HS-5 (cell line): ENCODE measurements around the gene MDFIC.
A peak's percentile ranks its signal among the peaks of the same experiment; 100 is the strongest.
"Not testable (repeated sequence)": the region's sequence is repeated elsewhere in the genome, so short reads cannot be mapped to it uniquely, and the experiment has no call there.

Experiments
- DNase-seq: peaks from one replicate; pipeline ENCODE4 v3.0.0-alpha.2; 2012; ENCODE audit warnings: low read depth

MDFIC gene

GRCh38 chr7:114922026-114922651 lies at the start of gene MDFIC:
TSS of gene MDFIC (plus strand) at chr7:114922094. CDS start at chr7:114923034, 940 bp downstream.
- DNase-seq = no peak

GRCh38 chr7:114874170-114874569 lies 47.7 kb upstream of the MDFIC start:
- no peak for DNase-seq

- DNase-seq = no peak
These were observed 46.7 kb upstream of the MDFIC start for GRCh38 chr7:114875186-114875585.

GRCh38 chr7:114879554-114879953 lies 42.3 kb upstream of the MDFIC start:
- no peak for DNase-seq

GRCh38 chr7:114885836-114886235 lies 36.1 kb upstream of the MDFIC start:
- DNase-seq = no peak

- no peak for DNase-seq
These were observed 35.7 kb upstream of the MDFIC start for GRCh38 chr7:114886241-114886640.

- not testable (repeated sequence) for DNase-seq
These were observed 32.8 kb upstream of the MDFIC start for GRCh38 chr7:114889116-114889515.

GRCh38 chr7:114889646-114890285 lies 32.1 kb upstream of the MDFIC start:
- peak; percentile 82 for DNase-seq

- DNase-seq = no peak
These were observed 31.3 kb upstream of the MDFIC start for GRCh38 chr7:114890561-114890960.

GRCh38 chr7:114900127-114900526 lies 21.8 kb upstream of the MDFIC start:
- DNase-seq = no peak

GRCh38 chr7:114901771-114902170 lies 20.1 kb upstream of the MDFIC start:
- DNase-seq = no peak

GRCh38 chr7:114903131-114903530 lies 18.8 kb upstream of the MDFIC start:
- no peak for DNase-seq

GRCh38 chr7:114910787-114911186 lies 11.1 kb upstream of the MDFIC start:
- no peak for DNase-seq

- DNase-seq = no peak
These were observed 10.5 kb upstream of the MDFIC start for GRCh38 chr7:114911411-114911810.

GRCh38 chr7:114916261-114916892 lies 5.5 kb upstream of the MDFIC start:
- no peak for DNase-seq

- no peak for DNase-seq
These were observed 4.6 kb upstream of the MDFIC start for GRCh38 chr7:114917211-114917839.

GRCh38 chr7:114919587-114919986 lies 2.3 kb upstream of the MDFIC start:
- no peak for DNase-seq

GRCh38 chr7:114921631-114922025 lies 266 bp upstream of the MDFIC start:
- DNase-seq = no peak

- peak; percentile 56 for DNase-seq
These were observed 933 bp downstream of the MDFIC start for GRCh38 chr7:114922652-114923402.

GRCh38 chr7:114923403-114923713 lies 1.5 kb downstream of the MDFIC start:
- DNase-seq = no peak

- DNase-seq = no peak
These were observed 2.3 kb downstream of the MDFIC start for GRCh38 chr7:114924038-114924712.

- no peak for DNase-seq
These were observed 3.5 kb downstream of the MDFIC start for GRCh38 chr7:114925434-114925833.
